Adrenal gland (tissue), 5 donors: ENCODE results near the gene PRKN.

Experiments
- POLR2A ChIP-seq, 2 donors: fragments of 450-650 bp; IDR thresholded peaks; one replicate each; pipeline ENCODE4 v1.6.1; 2017; ENCODE audit warnings: antibody characterized with exemption in 2 of 2, mild to moderate bottlenecking in 2 of 2, moderate library complexity in 1 of 2
- TF ChIP-seq, protein P1 (sequence below), 6 experiments: fragments of 450-650 bp in 4 of 6; fragments of 200-600 bp in 2 of 6; sonication (generic) in 1 of 6; IDR thresholded peaks; 1 replicate in 5 of 6; 2 replicates in 1 of 6; pipeline versions ENCODE4 v1.5.1 to v1.8.0; 2016 to 2021; ENCODE audit warnings: antibody characterized with exemption in 6 of 6, mild to moderate bottlenecking in 2 of 6, moderate library complexity in 1 of 6
- donor health status: DM: no; HTN: no; CAD: no.

DNA sequence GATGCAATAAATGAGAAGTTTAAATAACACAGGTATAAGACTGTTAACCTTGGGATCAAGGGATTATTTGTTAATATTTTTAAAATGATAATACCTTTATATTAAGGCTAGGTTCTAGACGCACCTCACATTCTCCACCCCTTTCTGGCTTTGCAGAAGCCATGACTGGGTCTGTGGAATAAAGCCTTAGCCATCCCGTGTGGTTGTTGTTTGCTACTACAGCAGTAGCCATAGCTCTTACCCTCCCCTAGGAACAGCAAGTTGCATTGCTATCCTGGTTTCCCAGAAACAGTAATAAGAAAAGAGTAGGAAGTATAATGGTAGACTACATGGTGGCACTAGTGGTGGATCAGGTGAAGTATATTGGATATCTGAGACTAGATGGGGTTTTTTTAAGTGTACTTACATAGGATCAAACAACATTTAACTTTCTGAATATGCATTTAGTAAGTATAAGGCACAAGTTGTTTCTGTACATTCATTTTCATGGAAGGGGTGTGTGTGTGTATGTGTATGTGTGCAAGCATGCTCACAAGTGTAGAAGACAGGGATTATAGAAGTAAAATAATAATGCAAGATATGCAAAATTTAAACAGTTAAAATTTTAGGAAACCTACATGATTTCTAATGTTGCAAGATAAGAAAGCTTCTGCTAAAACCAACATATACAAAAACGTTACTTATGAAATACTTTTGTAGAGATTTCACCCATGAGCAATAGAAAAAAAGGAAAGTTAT, 384.2 kb downstream of the PRKN start:
- TF ChIP-seq, protein P1, sequence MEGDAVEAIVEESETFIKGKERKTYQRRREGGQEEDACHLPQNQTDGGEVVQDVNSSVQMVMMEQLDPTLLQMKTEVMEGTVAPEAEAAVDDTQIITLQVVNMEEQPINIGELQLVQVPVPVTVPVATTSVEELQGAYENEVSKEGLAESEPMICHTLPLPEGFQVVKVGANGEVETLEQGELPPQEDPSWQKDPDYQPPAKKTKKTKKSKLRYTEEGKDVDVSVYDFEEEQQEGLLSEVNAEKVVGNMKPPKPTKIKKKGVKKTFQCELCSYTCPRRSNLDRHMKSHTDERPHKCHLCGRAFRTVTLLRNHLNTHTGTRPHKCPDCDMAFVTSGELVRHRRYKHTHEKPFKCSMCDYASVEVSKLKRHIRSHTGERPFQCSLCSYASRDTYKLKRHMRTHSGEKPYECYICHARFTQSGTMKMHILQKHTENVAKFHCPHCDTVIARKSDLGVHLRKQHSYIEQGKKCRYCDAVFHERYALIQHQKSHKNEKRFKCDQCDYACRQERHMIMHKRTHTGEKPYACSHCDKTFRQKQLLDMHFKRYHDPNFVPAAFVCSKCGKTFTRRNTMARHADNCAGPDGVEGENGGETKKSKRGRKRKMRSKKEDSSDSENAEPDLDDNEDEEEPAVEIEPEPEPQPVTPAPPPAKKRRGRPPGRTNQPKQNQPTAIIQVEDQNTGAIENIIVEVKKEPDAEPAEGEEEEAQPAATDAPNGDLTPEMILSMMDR (IDR thresholded peaks at IDR 0.05), result no peak
- TF ChIP-seq POLR2A (IDR thresholded peaks at IDR 0.05), result no peak
